Liver (tissue), 9 donors: ENCODE data around the gene ATP4B. TPM values are rescaled to one million over a fixed set of nuclear protein-coding genes. Genes with fewer than 3 reads are reported as not detected.

Experiments
- DNase-seq: peaks from one replicate; pipeline ENCODE4 v3.0.0-alpha.2; 2017; ENCODE audit warnings: low spot score
- H3K27ac ChIP-seq, 2 donors: one replicate each; pipeline ENCODE4 v1.7.0; 2013; ENCODE audit warnings: inconsistent platforms in 2 of 2, low read length in 2 of 2, control low read depth in 1 of 2, low read depth in 1 of 2, mild to moderate bottlenecking in 1 of 2
- H3K27me3 ChIP-seq, 4 donors: one replicate each; pipeline versions ENCODE4 v1.6.1 to v1.7.0; 2013; ENCODE audit warnings: low read length in 3 of 4, inconsistent platforms in 1 of 4, mild to moderate bottlenecking in 1 of 4, moderate library complexity in 1 of 4; ENCODE audit not compliant: control insufficient read depth in 4 of 4, insufficient read depth in 4 of 4
- H3K36me3 ChIP-seq, 4 donors: one replicate each; pipeline versions ENCODE4 v1.6.1 to v1.7.0; 2013; ENCODE audit warnings: low read length in 3 of 4, mild to moderate bottlenecking in 3 of 4, low read depth in 1 of 4, moderate library complexity in 1 of 4; ENCODE audit not compliant: control insufficient read depth in 4 of 4, insufficient read depth in 3 of 4
- H3K4me1 ChIP-seq, 4 donors: one replicate each; pipeline versions ENCODE4 v1.6.1 to v1.7.0; 2013; ENCODE audit warnings: low read length in 3 of 4, mild to moderate bottlenecking in 3 of 4, moderate library complexity in 1 of 4; ENCODE audit not compliant: control insufficient read depth in 4 of 4, insufficient read depth in 4 of 4
- H3K4me3 ChIP-seq, 3 donors: one replicate each; pipeline versions ENCODE4 v1.6.1 to v1.7.0; 2013; ENCODE audit warnings: low read length in 3 of 3, control low read depth in 1 of 3, low read depth in 1 of 3, mild to moderate bottlenecking in 1 of 3
- H3K9ac ChIP-seq, 2 donors: one replicate each; pipeline ENCODE4 v1.7.0; 2013; ENCODE audit warnings: low read length in 2 of 2, mild to moderate bottlenecking in 2 of 2, moderate library complexity in 2 of 2, control low read depth in 1 of 2, low read depth in 1 of 2
- H3K9me3 ChIP-seq, 4 donors: one replicate each; pipeline versions ENCODE4 v1.6.1 to v1.7.0; 2013; ENCODE audit warnings: low read length in 3 of 4; ENCODE audit not compliant: control insufficient read depth in 4 of 4
- EGR1 ChIP-seq, 2 donors: IDR thresholded peaks; 2 replicates each; pipeline ENCODE4 v1.6.1; 2016 to 2018; ENCODE audit warnings: antibody characterized with exemption in 2 of 2, low read depth in 2 of 2
- FOXA1 ChIP-seq: IDR thresholded peaks from 2 replicates; pipeline ENCODE4 v1.6.1; 2016; ENCODE audit warnings: antibody characterized with exemption
- FOXA2 ChIP-seq: IDR thresholded peaks from 2 replicates; pipeline ENCODE4 v1.6.1; 2016; ENCODE audit warnings: antibody characterized with exemption
- GABPA ChIP-seq, 2 donors: IDR thresholded peaks in 1 of 2; conservative IDR thresholded peaks in 1 of 2; 2 replicates each; pipeline ENCODE4 v1.6.1; 2016; ENCODE audit warnings: antibody characterized with exemption in 2 of 2, mild to moderate bottlenecking in 1 of 2, moderate library complexity in 1 of 2
- HNF4A ChIP-seq, 2 donors: conservative IDR thresholded peaks; 2 replicates each; pipeline ENCODE4 v1.6.1; 2016; ENCODE audit warnings: antibody characterized with exemption in 2 of 2, mild to moderate bottlenecking in 2 of 2
- HNF4G ChIP-seq: IDR thresholded peaks from 2 replicates; pipeline ENCODE4 v1.6.1; 2016; ENCODE audit warnings: antibody characterized with exemption
- JUND ChIP-seq, 2 donors: IDR thresholded peaks; 2 replicates each; pipeline ENCODE4 v1.6.1; 2016; ENCODE audit warnings: antibody characterized with exemption in 2 of 2
- NR2F2 ChIP-seq: IDR thresholded peaks from 2 replicates; pipeline ENCODE4 v1.6.1; 2016; ENCODE audit warnings: antibody characterized with exemption
- RAD21 ChIP-seq, 2 donors: IDR thresholded peaks; 2 replicates each; pipeline ENCODE4 v1.6.1; 2016; ENCODE audit warnings: antibody characterized with exemption in 2 of 2, mild to moderate bottlenecking in 2 of 2
- RXRA ChIP-seq, 2 donors: IDR thresholded peaks; 2 replicates each; pipeline ENCODE4 v1.6.1; 2017 to 2018; ENCODE audit warnings: antibody characterized with exemption in 2 of 2, mild to moderate bottlenecking in 1 of 2
- SP1 ChIP-seq: IDR thresholded peaks from 2 replicates; pipeline ENCODE4 v1.6.1; 2018; ENCODE audit warnings: antibody characterized with exemption, mild to moderate bottlenecking
- YY1 ChIP-seq: IDR thresholded peaks from 2 replicates; pipeline ENCODE4 v1.6.1; 2016; ENCODE audit warnings: antibody characterized with exemption, mild to moderate bottlenecking
- WGBS: extraction: QIAGEN DNeasy Blood & Tissue Kit; methylation state at CpG from one replicate; pipeline ENCODE4 v1.1.7; 2013; 5-methylcytosine and 5-hydroxymethylcytosine counted together
- polyA plus RNA-seq, 2 donors: library from polyadenylated mRNA; stranded (reverse) in 1 of 2; unstranded in 1 of 2; fragments of 200-250 nt in 1 of 2; fragments of >200 nt in 1 of 2; fragmentation: Nextera tagmentation in 1 of 2; extraction: Ambion mirVana in 1 of 2; gene quantifications; one replicate each; pipeline versions ENCODE4 v1.2.1 to v1.2.3, GENCODE V29; 2013 to 2015
- total RNA-seq, 2 donors: library from RNA; depleted of rRNA; stranded (reverse); fragments of >200 nt; gene quantifications; one replicate each; pipeline ENCODE4 v1.2.3, GENCODE V29; 2014
- TF ChIP-seq, protein P1 (sequence below): IDR thresholded peaks from 2 replicates; pipeline ENCODE4 v1.6.1; 2016; ENCODE audit warnings: antibody characterized with exemption
- TF ChIP-seq, protein P2 (sequence below): IDR thresholded peaks from 2 replicates; pipeline ENCODE4 v1.6.1; 2016; ENCODE audit warnings: antibody characterized with exemption, mild to moderate bottlenecking
- TF ChIP-seq, protein P3 (sequence below): fragments of 150-350 bp; IDR thresholded peaks from 2 replicates; pipeline ENCODE4 v1.5.1; 2017; ENCODE audit warnings: improper control_type of control experiment, low read depth, low read length; ENCODE audit not compliant: missing input control
- donor health status: healthy.
- donor health status: healthy.
- donor health status: healthy.
- donor health status: healthy.
- donor health status: healthy.

ATP4B gene
- total and polyA plus RNA-seq, 4 donors = not detected

DNA sequence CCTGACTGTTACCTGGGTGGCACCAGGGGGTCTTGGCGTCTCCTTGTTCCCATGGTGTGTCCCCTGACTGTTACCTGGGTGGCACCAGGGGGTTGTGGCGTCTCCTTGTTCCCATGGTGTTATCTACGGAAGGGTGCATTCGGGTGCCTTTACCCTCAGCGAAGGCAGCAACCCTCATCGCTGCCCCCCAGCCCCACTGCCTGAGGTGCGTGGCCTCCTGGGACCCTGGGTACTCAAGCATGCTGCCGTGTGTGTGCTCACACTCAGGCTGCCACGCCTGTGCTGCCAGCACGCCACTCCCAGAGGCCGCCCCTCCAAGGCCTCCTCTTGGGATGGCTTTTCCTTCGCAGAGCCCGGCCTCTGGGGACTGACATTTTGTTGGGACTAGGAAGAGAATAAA is 48.4 kb downstream of the ATP4B start (continued):
- TF ChIP-seq GABPA (IDR thresholded peaks at IDR 0.05 in 1 of 2, conservative IDR thresholded peaks at IDR 0.05 in 1 of 2) (no peak), JUND (IDR thresholded peaks at IDR 0.05) (no peak)
- TF ChIP-seq, protein P1, sequence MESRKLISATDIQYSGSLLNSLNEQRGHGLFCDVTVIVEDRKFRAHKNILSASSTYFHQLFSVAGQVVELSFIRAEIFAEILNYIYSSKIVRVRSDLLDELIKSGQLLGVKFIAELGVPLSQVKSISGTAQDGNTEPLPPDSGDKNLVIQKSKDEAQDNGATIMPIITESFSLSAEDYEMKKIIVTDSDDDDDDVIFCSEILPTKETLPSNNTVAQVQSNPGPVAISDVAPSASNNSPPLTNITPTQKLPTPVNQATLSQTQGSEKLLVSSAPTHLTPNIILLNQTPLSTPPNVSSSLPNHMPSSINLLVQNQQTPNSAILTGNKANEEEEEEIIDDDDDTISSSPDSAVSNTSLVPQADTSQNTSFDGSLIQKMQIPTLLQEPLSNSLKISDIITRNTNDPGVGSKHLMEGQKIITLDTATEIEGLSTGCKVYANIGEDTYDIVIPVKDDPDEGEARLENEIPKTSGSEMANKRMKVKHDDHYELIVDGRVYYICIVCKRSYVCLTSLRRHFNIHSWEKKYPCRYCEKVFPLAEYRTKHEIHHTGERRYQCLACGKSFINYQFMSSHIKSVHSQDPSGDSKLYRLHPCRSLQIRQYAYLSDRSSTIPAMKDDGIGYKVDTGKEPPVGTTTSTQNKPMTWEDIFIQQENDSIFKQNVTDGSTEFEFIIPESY = no peak

DNA sequence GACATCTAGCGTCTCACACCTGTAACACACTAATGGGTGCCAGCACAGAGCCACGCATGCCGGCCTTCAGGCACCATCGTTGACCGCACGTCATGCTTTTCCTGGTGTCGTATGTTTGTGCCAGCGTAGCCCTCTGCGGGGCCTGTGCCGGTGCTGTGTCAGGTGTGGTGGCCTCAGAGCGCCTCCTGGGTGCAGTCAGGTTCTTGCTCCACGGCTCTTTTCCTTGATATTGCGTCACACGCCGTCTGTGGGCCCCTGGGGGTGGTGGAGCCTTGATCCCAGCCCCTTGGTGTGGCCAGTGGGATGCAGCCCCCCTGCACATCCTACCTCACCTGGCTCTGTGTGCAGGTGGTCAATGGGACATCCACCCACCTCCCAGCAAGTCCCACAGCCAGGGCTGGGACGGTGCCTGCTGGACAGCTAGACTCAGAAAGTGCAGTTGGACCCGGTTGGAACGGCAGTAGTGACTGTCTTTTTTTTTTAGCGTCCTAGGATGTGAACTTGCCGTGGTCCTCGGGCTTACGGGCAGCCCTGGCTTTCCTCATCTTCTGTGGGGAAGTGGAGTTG is 48.9 kb downstream of the ATP4B start:
- Histone ChIP-seq H3K4me3 (no peak overlapping the region), H3K9ac (no peak overlapping the region), H3K27ac (no peak overlapping the region), H3K9me3 (no peaks in the 10 kb centered on the region), H3K4me1 (peaks cover 0 to 3% (median 0%) of the 10 kb centered on the region in 4 donors), H3K27me3 (no peaks in the 10 kb centered on the region), H3K36me3 (peaks cover 0 to 11% (median 8%) of the 10 kb centered on the region in 4 donors)
- no peak for DNase-seq
- TF ChIP-seq, protein P1 = no peak
- TF ChIP-seq RXRA (IDR thresholded peaks at IDR 0.05) (no peak), NR2F2 (no peak), FOXA1 (no peak), RAD21 (IDR thresholded peaks at IDR 0.05) (no peak), JUND (IDR thresholded peaks at IDR 0.05) (no peak), HNF4A (conservative IDR thresholded peaks at IDR 0.05) (no peak), YY1 (no peak), HNF4G (no peak), GABPA (IDR thresholded peaks at IDR 0.05 in 1 of 2, conservative IDR thresholded peaks at IDR 0.05 in 1 of 2) (no peak), SP1 (no peak), EGR1 (IDR thresholded peaks at IDR 0.05; ENCODE audit: low read depth in 2 of 2) (no peak), FOXA2 (no peak)
- TF ChIP-seq, protein P2, sequence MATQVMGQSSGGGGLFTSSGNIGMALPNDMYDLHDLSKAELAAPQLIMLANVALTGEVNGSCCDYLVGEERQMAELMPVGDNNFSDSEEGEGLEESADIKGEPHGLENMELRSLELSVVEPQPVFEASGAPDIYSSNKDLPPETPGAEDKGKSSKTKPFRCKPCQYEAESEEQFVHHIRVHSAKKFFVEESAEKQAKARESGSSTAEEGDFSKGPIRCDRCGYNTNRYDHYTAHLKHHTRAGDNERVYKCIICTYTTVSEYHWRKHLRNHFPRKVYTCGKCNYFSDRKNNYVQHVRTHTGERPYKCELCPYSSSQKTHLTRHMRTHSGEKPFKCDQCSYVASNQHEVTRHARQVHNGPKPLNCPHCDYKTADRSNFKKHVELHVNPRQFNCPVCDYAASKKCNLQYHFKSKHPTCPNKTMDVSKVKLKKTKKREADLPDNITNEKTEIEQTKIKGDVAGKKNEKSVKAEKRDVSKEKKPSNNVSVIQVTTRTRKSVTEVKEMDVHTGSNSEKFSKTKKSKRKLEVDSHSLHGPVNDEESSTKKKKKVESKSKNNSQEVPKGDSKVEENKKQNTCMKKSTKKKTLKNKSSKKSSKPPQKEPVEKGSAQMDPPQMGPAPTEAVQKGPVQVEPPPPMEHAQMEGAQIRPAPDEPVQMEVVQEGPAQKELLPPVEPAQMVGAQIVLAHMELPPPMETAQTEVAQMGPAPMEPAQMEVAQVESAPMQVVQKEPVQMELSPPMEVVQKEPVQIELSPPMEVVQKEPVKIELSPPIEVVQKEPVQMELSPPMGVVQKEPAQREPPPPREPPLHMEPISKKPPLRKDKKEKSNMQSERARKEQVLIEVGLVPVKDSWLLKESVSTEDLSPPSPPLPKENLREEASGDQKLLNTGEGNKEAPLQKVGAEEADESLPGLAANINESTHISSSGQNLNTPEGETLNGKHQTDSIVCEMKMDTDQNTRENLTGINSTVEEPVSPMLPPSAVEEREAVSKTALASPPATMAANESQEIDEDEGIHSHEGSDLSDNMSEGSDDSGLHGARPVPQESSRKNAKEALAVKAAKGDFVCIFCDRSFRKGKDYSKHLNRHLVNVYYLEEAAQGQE = no peak
- TF ChIP-seq, protein P3, sequence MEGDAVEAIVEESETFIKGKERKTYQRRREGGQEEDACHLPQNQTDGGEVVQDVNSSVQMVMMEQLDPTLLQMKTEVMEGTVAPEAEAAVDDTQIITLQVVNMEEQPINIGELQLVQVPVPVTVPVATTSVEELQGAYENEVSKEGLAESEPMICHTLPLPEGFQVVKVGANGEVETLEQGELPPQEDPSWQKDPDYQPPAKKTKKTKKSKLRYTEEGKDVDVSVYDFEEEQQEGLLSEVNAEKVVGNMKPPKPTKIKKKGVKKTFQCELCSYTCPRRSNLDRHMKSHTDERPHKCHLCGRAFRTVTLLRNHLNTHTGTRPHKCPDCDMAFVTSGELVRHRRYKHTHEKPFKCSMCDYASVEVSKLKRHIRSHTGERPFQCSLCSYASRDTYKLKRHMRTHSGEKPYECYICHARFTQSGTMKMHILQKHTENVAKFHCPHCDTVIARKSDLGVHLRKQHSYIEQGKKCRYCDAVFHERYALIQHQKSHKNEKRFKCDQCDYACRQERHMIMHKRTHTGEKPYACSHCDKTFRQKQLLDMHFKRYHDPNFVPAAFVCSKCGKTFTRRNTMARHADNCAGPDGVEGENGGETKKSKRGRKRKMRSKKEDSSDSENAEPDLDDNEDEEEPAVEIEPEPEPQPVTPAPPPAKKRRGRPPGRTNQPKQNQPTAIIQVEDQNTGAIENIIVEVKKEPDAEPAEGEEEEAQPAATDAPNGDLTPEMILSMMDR = no peak
- 92% methylated on average over 22 of the region's 22 CpGs for WGBS
